Measurements from ENCODE around the gene POLH.
"Not testable (repeated sequence)": the region's sequence is repeated elsewhere in the genome, so short reads cannot be mapped to it uniquely, and the experiment has no call there.

Gene POLH

GRCh38 chr6:43629505-43630300, 53.7 kb downstream of the POLH start:
- DNase-seq (ENCODE audit: extremely low read depth, insufficient read length): peak; percentile 91

GRCh38 chr6:43630980-43631619, 55.1 kb downstream of the POLH start:
- DNase-seq (ENCODE audit: extremely low read depth, insufficient read length): no peak
- Histone ChIP-seq H3K4me3 (replicated peaks; ENCODE audit: low read depth, low read length) (no peak overlapping the region), H3K36me3 (ENCODE audit: control insufficient read depth, insufficient read depth, low read length) (peaks cover 2% of the 10 kb centered on the region), H3K27me3 (replicated peaks; ENCODE audit: control insufficient read depth, insufficient read depth, low read length) (no peaks in the 10 kb centered on the region)
- TF ChIP-seq CTCF (IDR thresholded peaks at IDR 0.05; ENCODE audit: insufficient read depth, low read length, poor library complexity, severe bottlenecking): no peak

More at GRCh38 chr6:43629505-43630300, 53.7 kb downstream of the POLH start:
- peaks cover 13% of the 10 kb centered on the region for H3K36me3 ChIP-seq (ENCODE audit: control insufficient read depth, insufficient read depth, low read length)
- H3K4me3 ChIP-seq (replicated peaks; ENCODE audit: low read depth, low read length): peak overlapping the region; percentile 88
- no peaks in the 10 kb centered on the region for H3K27me3 ChIP-seq (replicated peaks; ENCODE audit: control insufficient read depth, insufficient read depth, low read length)
- no peak for TF ChIP-seq CTCF (IDR thresholded peaks at IDR 0.05; ENCODE audit: insufficient read depth, low read length, poor library complexity, severe bottlenecking)

GRCh38 chr6:43633002-43633401, 57.0 kb downstream of the POLH start:
- H3K4me3 ChIP-seq (replicated peaks; ENCODE audit: low read depth, low read length); H3K27me3 ChIP-seq (replicated peaks; ENCODE audit: control insufficient read depth, insufficient read depth, low read length); DNase-seq (ENCODE audit: extremely low read depth, insufficient read length); H3K36me3 ChIP-seq (ENCODE audit: control insufficient read depth, insufficient read depth, low read length): not testable (repeated sequence)

GRCh38 chr6:43634702-43635303, 58.8 kb downstream of the POLH start:
- DNase-seq (ENCODE audit: extremely low read depth, insufficient read length): no peak
- no peak overlapping the region for H3K4me3 ChIP-seq (replicated peaks; ENCODE audit: low read depth, low read length)
- TF ChIP-seq CTCF (IDR thresholded peaks at IDR 0.05; ENCODE audit: insufficient read depth, low read length, poor library complexity, severe bottlenecking): no peak
- H3K36me3 ChIP-seq (ENCODE audit: control insufficient read depth, insufficient read depth, low read length): peaks cover 3% of the 10 kb centered on the region
- no peaks in the 10 kb centered on the region for H3K27me3 ChIP-seq (replicated peaks; ENCODE audit: control insufficient read depth, insufficient read depth, low read length)

GRCh38 chr6:43635387-43636307, 59.7 kb downstream of the POLH start, which contains the start of gene MAD2L1BP:
Gene MAD2L1BP (plus strand): TSS chr6:43635840. CDS start chr6:43635876, 36 bp downstream.
- Histone ChIP-seq H3K27me3 (replicated peaks; ENCODE audit: control insufficient read depth, insufficient read depth, low read length) (no peaks in the 10 kb centered on the region), H3K36me3 (ENCODE audit: control insufficient read depth, insufficient read depth, low read length) (peaks cover 10% of the 10 kb centered on the region), H3K4me3 (replicated peaks; ENCODE audit: low read depth, low read length) (peak within 1 kb of the TSS; percentile 94)
- no peak for TF ChIP-seq CTCF (IDR thresholded peaks at IDR 0.05; ENCODE audit: insufficient read depth, low read length, poor library complexity, severe bottlenecking)
- DNase-seq (ENCODE audit: extremely low read depth, insufficient read length): peak; percentile 86
